Activated CD8-positive, alpha-beta T cell treated with anti-CD3 and anti-CD28 coated beads for 36 hours (primary cell): Measurements from ENCODE around the gene GRM2. TPM values are rescaled to one million over a fixed set of nuclear protein-coding genes. Genes with fewer than 3 reads are reported as not detected.
"Not testable (repeated sequence)": the region's sequence is repeated elsewhere in the genome, so short reads cannot be mapped to it uniquely, and the experiment has no call there.

Experiments
- ATAC-seq: fragments of 200-7000 bp; cut with Tn5 transposase; one replicate; pipeline ENCODE4 v1.10.0; 2021; ENCODE audit warnings: mild to moderate bottlenecking, moderate library complexity
- CTCF ChIA-PET: fragments of 350-600 bp; sonication (Branson Sonifier 250); formaldehyde crosslinking; loops from one replicate; lab custom pipeline; 2021; ENCODE audit warnings: antibody characterized with exemption; lab: Charles Lee
- POLR2A ChIA-PET: fragments of 350-600 bp; sonication (Branson Sonifier 250); formaldehyde crosslinking; loops from one replicate; lab custom pipeline; 2021; ENCODE audit warnings: antibody characterized with exemption; lab: Charles Lee
- DNase-seq: peaks from one replicate; pipeline ENCODE4 v3.0.0-alpha.2; 2020
- H3K27ac Mint-ChIP-seq: one replicate; pipeline ENCODE4 v1.8.0; 2021; ENCODE audit warnings: mild to moderate bottlenecking, mixed read lengths
- H3K27me3 Mint-ChIP-seq: one replicate; pipeline ENCODE4 v1.8.0; 2021; ENCODE audit warnings: mixed read lengths
- H3K36me3 Mint-ChIP-seq: one replicate; pipeline ENCODE4 v1.8.0; 2021; ENCODE audit warnings: low read depth, mixed read lengths
- H3K4me1 Mint-ChIP-seq: one replicate; pipeline ENCODE4 v1.8.0; 2021; ENCODE audit warnings: low read depth, mixed read lengths
- H3K4me3 Mint-ChIP-seq: one replicate; pipeline ENCODE4 v1.8.0; 2021; ENCODE audit warnings: mild to moderate bottlenecking, moderate library complexity, mixed read lengths
- H3K9me3 Mint-ChIP-seq: one replicate; pipeline ENCODE4 v1.8.0; 2021; ENCODE audit warnings: mixed read lengths
- intact Hi-C: fragments of 100-400 bp; cut with micrococcal nuclease; formaldehyde crosslinking; loops from one replicate; pipeline ENCODE4 v1.10.0; 2022
- total RNA-seq, 2 experiments: library from RNA; stranded (reverse); gene quantifications; one replicate each; pipeline ENCODE4 v1.2.3, GENCODE V29; 2021
- TF ChIP-seq, protein P1 (sequence below): fragments of 200-600 bp; IDR thresholded peaks from one replicate; pipeline ENCODE4 v1.8.0; 2022; ENCODE audit warnings: antibody characterized with exemption, mild to moderate bottlenecking

The GRM2 gene
- total RNA-seq, 2 experiments from 2014 or later, result 0.20 to 0.22 TPM

DNA sequence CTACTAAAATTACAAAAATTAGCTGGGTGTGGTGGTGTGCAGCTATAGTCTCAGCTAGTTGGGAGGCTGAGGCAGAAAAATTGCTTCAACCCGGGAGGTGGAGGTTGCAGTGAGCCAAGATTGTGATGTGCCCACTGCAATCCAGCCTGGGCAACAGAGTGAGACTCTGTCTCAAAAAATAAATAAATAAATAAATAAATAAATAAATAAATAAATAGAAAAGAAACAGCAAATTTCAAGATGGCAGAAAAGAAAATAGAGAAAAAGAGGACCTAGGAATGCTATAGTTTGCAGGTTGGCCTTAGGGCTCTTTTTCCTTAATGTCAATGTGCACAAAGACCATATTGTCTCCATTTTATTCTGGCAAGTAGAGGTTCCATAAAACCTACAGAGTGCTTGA lies 44.0 kb downstream of the GRM2 start:
- intact Hi-C loops, result no loop called here
- ChIA-PET POLR2A (interaction anchor here (1.5 kb wide), 1 partner anchor 16 kb away, joined by 4 read pairs; no protein-coding TSS in a partner anchor), CTCF (interaction anchor here (1.1 to 1.7 kb wide), 3 partner anchors 16 to 69 kb away, joined by 3 to 5 read pairs (median 5); no protein-coding TSS in a partner anchor)
- Mint-ChIP-seq H3K27ac (no peak overlapping the region), H3K4me3 (no peak overlapping the region), H3K27me3 (no peaks in the 10 kb centered on the region), H3K36me3 (peaks cover 4% of the 10 kb centered on the region), H3K9me3 (no peaks in the 10 kb centered on the region), H3K4me1 (peaks cover 24% of the 10 kb centered on the region)
- no peak for DNase-seq
- no peak for ATAC-seq
- TF ChIP-seq, protein P1, sequence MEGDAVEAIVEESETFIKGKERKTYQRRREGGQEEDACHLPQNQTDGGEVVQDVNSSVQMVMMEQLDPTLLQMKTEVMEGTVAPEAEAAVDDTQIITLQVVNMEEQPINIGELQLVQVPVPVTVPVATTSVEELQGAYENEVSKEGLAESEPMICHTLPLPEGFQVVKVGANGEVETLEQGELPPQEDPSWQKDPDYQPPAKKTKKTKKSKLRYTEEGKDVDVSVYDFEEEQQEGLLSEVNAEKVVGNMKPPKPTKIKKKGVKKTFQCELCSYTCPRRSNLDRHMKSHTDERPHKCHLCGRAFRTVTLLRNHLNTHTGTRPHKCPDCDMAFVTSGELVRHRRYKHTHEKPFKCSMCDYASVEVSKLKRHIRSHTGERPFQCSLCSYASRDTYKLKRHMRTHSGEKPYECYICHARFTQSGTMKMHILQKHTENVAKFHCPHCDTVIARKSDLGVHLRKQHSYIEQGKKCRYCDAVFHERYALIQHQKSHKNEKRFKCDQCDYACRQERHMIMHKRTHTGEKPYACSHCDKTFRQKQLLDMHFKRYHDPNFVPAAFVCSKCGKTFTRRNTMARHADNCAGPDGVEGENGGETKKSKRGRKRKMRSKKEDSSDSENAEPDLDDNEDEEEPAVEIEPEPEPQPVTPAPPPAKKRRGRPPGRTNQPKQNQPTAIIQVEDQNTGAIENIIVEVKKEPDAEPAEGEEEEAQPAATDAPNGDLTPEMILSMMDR, result no peak

DNA sequence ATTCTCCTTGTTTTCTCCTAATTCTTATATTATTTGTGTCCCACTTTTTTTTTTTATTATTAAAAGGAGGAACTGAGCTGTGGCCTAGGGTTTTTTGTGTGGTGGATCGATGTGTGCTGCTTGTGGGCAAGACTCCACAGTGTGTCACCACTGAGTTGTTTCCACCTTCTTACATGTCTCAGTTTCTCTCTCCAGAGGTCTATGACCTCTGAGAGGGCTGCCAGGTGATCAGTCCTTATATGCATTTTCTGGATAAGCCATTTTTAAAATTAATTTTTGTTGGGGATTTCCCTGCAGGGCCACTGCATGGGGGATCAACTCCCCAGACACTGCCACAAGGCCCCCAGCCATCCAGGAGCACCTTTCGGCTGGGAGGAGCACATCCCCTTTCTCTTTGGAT lies 44.4 kb downstream of the GRM2 start:
- Mint-ChIP-seq H3K36me3 (peaks cover 5% of the 10 kb centered on the region), H3K4me3 (no peak overlapping the region), H3K4me1 (peaks cover 24% of the 10 kb centered on the region), H3K9me3 (peaks cover 2% of the 10 kb centered on the region), H3K27ac (no peak overlapping the region), H3K27me3 (peaks cover under 1% of the 10 kb centered on the region)
- peak; percentile 22 for DNase-seq
- ATAC-seq, result no peak
- ChIA-PET CTCF (interaction anchor here (1.1 to 1.7 kb wide), 2 partner anchors 49 kb away, joined by 3 to 5 read pairs; no protein-coding TSS in a partner anchor), POLR2A (interaction anchor here (1.5 kb wide), 1 partner anchor 17 kb away, joined by 4 read pairs; no protein-coding TSS in a partner anchor)
- intact Hi-C loops, result no loop called here
- TF ChIP-seq, protein P1, result no peak

DNA sequence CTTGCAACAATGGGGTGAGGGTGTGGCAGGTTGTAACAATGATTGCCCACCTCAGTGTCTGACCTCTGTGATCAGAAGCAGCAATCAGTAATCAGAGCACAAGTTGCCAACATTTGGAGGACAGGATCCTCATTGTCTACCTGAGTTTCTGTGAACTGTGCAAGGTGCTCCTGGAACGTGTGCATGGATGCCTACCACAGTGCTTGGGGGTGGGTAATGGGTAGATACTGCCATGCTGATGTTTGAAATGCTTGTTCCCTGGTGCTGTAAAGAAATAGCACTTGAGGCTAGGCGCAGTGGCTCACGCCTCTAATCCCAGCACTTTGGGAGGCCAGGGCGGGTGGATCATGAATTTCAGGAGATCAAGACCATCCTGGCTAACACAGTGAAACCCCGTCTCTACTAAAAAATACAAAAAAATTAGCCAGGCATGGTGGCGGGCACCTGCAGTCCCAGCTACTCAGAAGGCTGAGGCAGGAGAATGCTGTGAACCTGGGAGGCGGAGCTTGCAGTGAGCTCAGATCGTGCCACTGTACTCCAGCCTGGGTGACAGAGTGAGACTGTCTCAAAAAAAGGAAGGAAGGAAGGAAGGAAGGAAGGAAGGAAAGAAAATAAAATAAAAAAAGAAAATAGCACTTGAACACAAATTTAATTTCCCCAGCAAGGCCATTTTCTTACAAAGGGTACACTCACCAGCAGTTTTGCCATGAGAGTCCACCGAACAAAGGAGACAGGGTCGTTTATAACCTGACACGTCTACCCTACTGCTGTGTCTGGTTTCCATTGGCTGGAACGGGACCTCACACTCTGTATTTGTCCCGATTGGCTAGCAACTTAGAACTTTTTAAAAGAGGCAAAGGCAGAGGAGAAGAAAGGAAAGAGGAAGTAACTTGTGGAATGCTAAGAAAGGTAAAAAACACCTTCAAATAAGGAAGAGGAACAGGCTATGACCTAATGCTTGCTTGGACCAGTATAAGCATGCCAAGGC lies 47.2 kb downstream of the GRM2 start:
- intact Hi-C loops, H3K9me3 Mint-ChIP-seq, H3K27me3 Mint-ChIP-seq, H3K36me3 Mint-ChIP-seq, H3K4me3 Mint-ChIP-seq, ATAC-seq, POLR2A ChIA-PET, DNase-seq, H3K27ac Mint-ChIP-seq: not testable (repeated sequence)
- CTCF ChIA-PET, result interaction anchor here (1.3 kb wide), 1 partner anchor 36 kb away, joined by 6 read pairs; no protein-coding TSS in a partner anchor
- H3K4me1 Mint-ChIP-seq, result peaks cover 12% of the 10 kb centered on the region

DNA sequence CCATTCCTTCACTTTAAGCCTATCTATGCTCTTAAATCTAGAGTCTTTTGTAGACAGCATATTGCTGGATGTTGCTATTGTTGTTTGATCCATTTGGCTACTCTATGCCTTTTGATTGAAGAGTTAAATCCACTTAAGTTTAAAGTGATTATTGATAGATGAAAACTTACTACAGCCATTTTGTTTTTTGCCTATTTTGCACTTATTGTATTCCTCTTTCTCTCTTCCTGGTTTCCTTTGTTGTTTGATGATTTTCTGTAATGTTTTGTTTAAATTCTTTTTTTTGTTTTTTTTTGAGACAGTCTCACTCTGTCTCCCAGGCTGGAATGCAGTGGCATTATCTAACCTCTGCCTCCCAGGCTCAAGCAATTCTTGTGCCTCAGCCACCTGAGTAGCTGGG lies 52.3 kb downstream of the GRM2 start:
- H3K27ac Mint-ChIP-seq, result no peak overlapping the region
- peaks cover 8% of the 10 kb centered on the region for H3K36me3 Mint-ChIP-seq
- peaks cover 10% of the 10 kb centered on the region for H3K27me3 Mint-ChIP-seq
- TF ChIP-seq, protein P1, result no peak
- peaks cover 20% of the 10 kb centered on the region for H3K9me3 Mint-ChIP-seq
- no peak overlapping the region for H3K4me3 Mint-ChIP-seq
- H3K4me1 Mint-ChIP-seq, result no peaks in the 10 kb centered on the region
- ATAC-seq, result no peak
- ChIA-PET CTCF (no interaction called here), POLR2A (no interaction called here)
- DNase-seq, result no peak
- intact Hi-C loops, result no loop called here

Other genes starting within 250 kb of the GRM2 start
- 10 to 100 TPM; 39.5 to 39.9 TPM for gene DCAF1, start 207.1 kb upstream of the GRM2 start, total RNA-seq
- gene RAD54L2, start 168.3 kb upstream of the GRM2 start, total RNA-seq, result 10 to 100 TPM; 24.1 to 24.6 TPM
- gene TEX264, start 35.8 kb upstream of the GRM2 start, total RNA-seq, result 10 to 100 TPM; 24.9 to 26.0 TPM
- gene IQCF6, start 72.2 kb downstream of the GRM2 start, total RNA-seq, result not detected
- gene IQCF2, start 154.5 kb downstream of the GRM2 start, total RNA-seq, result not detected
- gene IQCF5, start 168.5 kb downstream of the GRM2 start, total RNA-seq, result not detected
- gene IQCF1, start 196.3 kb downstream of the GRM2 start, total RNA-seq, result not detected
- 10 to 100 TPM; 40.0 to 40.7 TPM for gene RRP9, start 234.8 kb downstream of the GRM2 start, total RNA-seq
- 10 to 100 TPM; 11.5 to 12.7 TPM for gene PARP3, start 235.3 kb downstream of the GRM2 start, total RNA-seq
- gene GPR62, start 248.3 kb downstream of the GRM2 start, total RNA-seq, result not detected